MCF 10A (cell line): ENCODE measurements around the gene WDFY1. TPM values are rescaled to one million over a fixed set of nuclear protein-coding genes. Genes with fewer than 3 reads are reported as not detected.

Experiments used
- BruUV-seq: library from RNA; stranded (reverse); fragments of 400-500 nt; replicated peaks from 2 replicates; lab custom pipeline; 2021; lab: Mats Ljungman, UMichigan
- CTCF ChIA-PET: fragments of 300-600 bp; sonication (Branson Sonifier 250); formaldehyde crosslinking; extraction: SDS; loops from one replicate; lab custom pipeline; 2021; ENCODE audit warnings: antibody characterized with exemption, inconsistent platforms; lab: Yijun Ruan, JAX
- POLR2A ChIA-PET: fragments of 300-600, 350-650 bp; sonication (Branson Sonifier 250); formaldehyde crosslinking; extraction: SDS; loops from one replicate; lab custom pipeline; 2020; ENCODE audit warnings: antibody characterized with exemption, inconsistent platforms; lab: Yijun Ruan, JAX
- DNase-seq: peaks from one replicate; pipeline ENCODE4 v3.0.0-alpha.2; 2018; ENCODE audit not compliant: unreplicated experiment
- H3K27ac Mint-ChIP-seq: one replicate; pipeline ENCODE4 v1.8.0; 2022; ENCODE audit warnings: mild to moderate bottlenecking, low read depth, mixed read lengths; ENCODE audit not compliant: unreplicated experiment
- H3K27me3 Mint-ChIP-seq: one replicate; pipeline ENCODE4 v1.8.0; 2022; ENCODE audit warnings: mixed read lengths; ENCODE audit not compliant: insufficient read depth, unreplicated experiment
- H3K36me3 Mint-ChIP-seq: one replicate; pipeline ENCODE4 v1.8.0; 2022; ENCODE audit warnings: mild to moderate bottlenecking, moderate library complexity, mixed read lengths; ENCODE audit not compliant: insufficient read depth, unreplicated experiment
- H3K4me1 Mint-ChIP-seq: one replicate; pipeline ENCODE4 v1.8.0; 2022; ENCODE audit warnings: mixed read lengths; ENCODE audit not compliant: insufficient read depth, unreplicated experiment
- H3K4me3 Mint-ChIP-seq: one replicate; pipeline ENCODE4 v1.8.0; 2022; ENCODE audit warnings: mild to moderate bottlenecking, moderate library complexity, mixed read lengths; ENCODE audit not compliant: unreplicated experiment
- H3K9me3 Mint-ChIP-seq: one replicate; pipeline ENCODE4 v1.8.0; 2022; ENCODE audit warnings: mixed read lengths; ENCODE audit not compliant: unreplicated experiment
- intact Hi-C: fragments of 100-400 bp; cut with micrococcal nuclease; formaldehyde crosslinking; loops from 2 replicates; pipeline ENCODE4 v1.14.1; 2022
- total RNA-seq: library from RNA; stranded (reverse); gene quantifications from 2 replicates; pipeline ENCODE4 v1.2.3, GENCODE V29; 2022
- TF ChIP-seq, protein P1 (sequence below): fragments of 200-600 bp; IDR thresholded peaks from one replicate; pipeline ENCODE4 v1.8.0; 2022; ENCODE audit warnings: antibody characterized with exemption, mild to moderate bottlenecking; ENCODE audit not compliant: unreplicated experiment

Gene WDFY1
- total RNA-seq, 1 experiment from 2014 or later: 36.9 TPM

DNA sequence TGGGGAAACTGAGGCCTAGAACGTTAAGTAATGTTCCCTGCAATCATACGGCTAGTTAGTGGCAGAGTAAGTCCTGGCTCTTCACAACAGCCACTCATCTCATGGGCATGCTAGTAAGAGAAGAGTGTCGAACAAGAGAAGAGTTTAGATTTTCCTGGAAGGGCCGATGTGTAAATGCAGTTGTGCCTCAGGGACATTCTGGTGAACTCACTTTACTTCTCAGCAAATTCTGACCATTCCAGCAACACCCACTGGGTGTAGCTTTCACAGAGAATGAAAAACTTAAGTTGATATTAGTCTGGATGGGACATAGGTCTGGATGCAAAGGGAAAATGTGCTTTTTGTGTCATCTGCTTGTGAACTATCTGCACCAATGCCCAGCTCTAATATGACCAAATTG, 35.7 kb upstream of the WDFY1 start:
- ChIA-PET CTCF (interaction anchor here (0.6 to 4.1 kb wide), 4 partner anchors 10 to 142 kb away, joined by 3 to 33 read pairs (median 16); no protein-coding TSS in a partner anchor), POLR2A (interaction anchor here (0.9 kb wide), 1 partner anchor 12 kb away, joined by 3 read pairs; no protein-coding TSS in a partner anchor)
- Mint-ChIP-seq H3K27ac (no peak overlapping the region), H3K36me3 (peaks cover 38% of the 10 kb centered on the region), H3K4me3 (no peak overlapping the region), H3K27me3 (no peaks in the 10 kb centered on the region), H3K4me1 (no peaks in the 10 kb centered on the region), H3K9me3 (no peaks in the 10 kb centered on the region)
- intact Hi-C loops: no loop called here
- no TSS peak for BruUV-seq
- TF ChIP-seq, protein P1, sequence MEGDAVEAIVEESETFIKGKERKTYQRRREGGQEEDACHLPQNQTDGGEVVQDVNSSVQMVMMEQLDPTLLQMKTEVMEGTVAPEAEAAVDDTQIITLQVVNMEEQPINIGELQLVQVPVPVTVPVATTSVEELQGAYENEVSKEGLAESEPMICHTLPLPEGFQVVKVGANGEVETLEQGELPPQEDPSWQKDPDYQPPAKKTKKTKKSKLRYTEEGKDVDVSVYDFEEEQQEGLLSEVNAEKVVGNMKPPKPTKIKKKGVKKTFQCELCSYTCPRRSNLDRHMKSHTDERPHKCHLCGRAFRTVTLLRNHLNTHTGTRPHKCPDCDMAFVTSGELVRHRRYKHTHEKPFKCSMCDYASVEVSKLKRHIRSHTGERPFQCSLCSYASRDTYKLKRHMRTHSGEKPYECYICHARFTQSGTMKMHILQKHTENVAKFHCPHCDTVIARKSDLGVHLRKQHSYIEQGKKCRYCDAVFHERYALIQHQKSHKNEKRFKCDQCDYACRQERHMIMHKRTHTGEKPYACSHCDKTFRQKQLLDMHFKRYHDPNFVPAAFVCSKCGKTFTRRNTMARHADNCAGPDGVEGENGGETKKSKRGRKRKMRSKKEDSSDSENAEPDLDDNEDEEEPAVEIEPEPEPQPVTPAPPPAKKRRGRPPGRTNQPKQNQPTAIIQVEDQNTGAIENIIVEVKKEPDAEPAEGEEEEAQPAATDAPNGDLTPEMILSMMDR: no peak
- DNase-seq: no peak

DNA sequence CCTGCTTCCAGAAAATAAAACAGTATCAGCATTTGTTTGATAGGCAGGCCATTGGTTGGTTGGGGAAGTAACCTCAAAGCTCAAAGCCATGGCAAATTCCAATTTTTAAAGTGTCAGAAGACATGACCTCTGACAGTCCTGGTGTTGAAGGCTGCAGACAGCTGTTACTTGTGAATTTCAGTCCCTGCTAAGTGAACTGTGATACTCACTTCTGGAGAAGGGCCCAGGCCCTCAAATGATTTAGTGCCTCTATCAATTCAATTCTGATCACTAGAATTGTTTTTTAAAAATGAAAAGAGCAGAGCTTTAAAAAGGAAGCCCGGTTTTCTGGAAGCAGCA, 35.2 kb upstream of the WDFY1 start:
- DNase-seq: no peak
- Mint-ChIP-seq H3K27ac (no peak overlapping the region), H3K4me3 (no peak overlapping the region), H3K27me3 (no peaks in the 10 kb centered on the region), H3K9me3 (no peaks in the 10 kb centered on the region), H3K4me1 (no peaks in the 10 kb centered on the region), H3K36me3 (peaks cover 42% of the 10 kb centered on the region)
- no TSS peak for BruUV-seq
- intact Hi-C loops: no loop called here
- TF ChIP-seq, protein P1: no peak
- POLR2A ChIA-PET: no interaction called here
- CTCF ChIA-PET: interaction anchor here (4.0 to 4.1 kb wide), 2 partner anchors 10 to 13 kb away, joined by 27 to 33 read pairs; no protein-coding TSS in a partner anchor

DNA sequence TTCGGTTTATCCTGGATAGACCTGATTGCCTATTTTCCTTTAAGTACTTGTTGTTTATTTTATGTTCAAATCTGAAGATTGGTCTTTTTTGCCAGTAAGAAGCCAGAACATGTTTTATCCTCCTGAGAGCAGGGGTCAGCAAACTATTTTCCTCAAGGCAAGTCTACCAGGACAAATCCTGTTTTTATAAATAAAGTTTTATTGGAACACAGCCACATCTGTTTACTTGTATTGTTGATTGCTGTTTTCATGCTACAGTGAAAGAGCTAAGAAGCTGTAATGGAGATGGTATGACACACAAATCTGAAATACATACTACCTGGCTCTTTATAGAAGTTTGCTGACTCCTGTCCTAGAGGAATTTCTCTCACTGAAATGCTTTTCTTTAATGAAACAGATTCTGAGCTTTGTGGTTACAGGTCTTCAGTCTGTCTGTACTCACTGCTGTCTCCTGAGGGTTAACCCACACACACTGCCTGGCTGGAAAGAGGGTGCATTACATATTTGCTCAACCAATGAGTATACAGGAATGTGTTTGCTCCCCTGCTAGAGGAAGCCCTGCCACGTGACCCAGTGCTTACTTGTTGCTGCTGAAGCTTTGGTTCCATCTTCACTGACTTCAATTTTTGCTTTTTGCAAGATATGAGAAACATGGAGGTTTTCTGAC, 34.7 kb upstream of the WDFY1 start:
- H3K9me3 Mint-ChIP-seq: no peaks in the 10 kb centered on the region
- H3K36me3 Mint-ChIP-seq: peaks cover 42% of the 10 kb centered on the region
- no peak for DNase-seq
- no peak overlapping the region for H3K4me3 Mint-ChIP-seq
- intact Hi-C loops: no loop called here
- TF ChIP-seq, protein P1: no peak
- H3K27me3 Mint-ChIP-seq: no peaks in the 10 kb centered on the region
- H3K27ac Mint-ChIP-seq: no peak overlapping the region
- POLR2A ChIA-PET: interaction anchor here (0.6 kb wide), 1 partner anchor 361 kb away, joined by 4 read pairs; no protein-coding TSS in a partner anchor
- CTCF ChIA-PET: interaction anchor here (4.0 to 4.1 kb wide), 2 partner anchors 9 to 14 kb away, joined by 27 to 33 read pairs; no protein-coding TSS in a partner anchor
- H3K4me1 Mint-ChIP-seq: no peaks in the 10 kb centered on the region
- BruUV-seq: no TSS peak

DNA sequence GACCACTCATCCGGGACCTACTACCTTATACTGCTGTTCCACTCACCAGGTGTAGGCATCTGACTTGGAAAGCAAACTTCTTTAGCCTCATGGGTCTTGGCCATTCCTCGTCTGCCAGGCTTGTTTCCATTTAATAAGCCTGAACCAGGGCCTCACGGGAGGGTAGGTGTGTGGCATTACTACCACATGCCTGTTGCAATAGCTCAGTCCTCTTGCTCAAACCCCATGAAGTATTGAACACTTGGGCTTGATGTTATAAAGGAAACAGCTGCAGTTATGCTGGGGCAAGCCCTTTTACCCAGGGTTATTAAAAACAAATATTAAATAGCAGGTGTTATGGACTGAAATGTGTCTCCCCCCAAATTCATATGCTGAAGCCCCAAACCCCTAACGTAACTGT, 33.3 kb upstream of the WDFY1 start:
- CTCF ChIA-PET: interaction anchor here (1.3 to 4.0 kb wide), 5 partner anchors 9 to 306 kb away, joined by 6 to 27 read pairs (median 9); no protein-coding TSS in a partner anchor
- H3K9me3 Mint-ChIP-seq: no peaks in the 10 kb centered on the region
- no peak for DNase-seq
- no peaks in the 10 kb centered on the region for H3K4me1 Mint-ChIP-seq
- no peak overlapping the region for H3K4me3 Mint-ChIP-seq
- no TSS peak for BruUV-seq
- TF ChIP-seq, protein P1: no peak
- H3K36me3 Mint-ChIP-seq: peaks cover 48% of the 10 kb centered on the region
- intact Hi-C loops: no loop called here
- no peak overlapping the region for H3K27ac Mint-ChIP-seq
- POLR2A ChIA-PET: no interaction called here
- no peaks in the 10 kb centered on the region for H3K27me3 Mint-ChIP-seq
